Parathyroid adenoma (tissue), 2 donors: Measurements from ENCODE around the gene PNKD.
"Not testable (repeated sequence)": the region's sequence is repeated elsewhere in the genome, so short reads cannot be mapped to it uniquely, and the experiment has no call there.

Experiments
- H2AFZ ChIP-seq: fragments of 300-600 bp; sonication (generic); one replicate; pipeline ENCODE4 v1.7.0; 2017; ENCODE audit warnings: antibody characterized with exemption, mild to moderate bottlenecking
- H3K27ac ChIP-seq: fragments of 300-600 bp; sonication (generic); one replicate; pipeline ENCODE4 v1.7.0; 2017
- H3K27me3 ChIP-seq: fragments of 300-600 bp; sonication (generic); one replicate; pipeline ENCODE4 v1.7.0; 2017; ENCODE audit warnings: low read length; ENCODE audit not compliant: control insufficient read depth, insufficient read depth
- H3K36me3 ChIP-seq: fragments of 300-600 bp; sonication (generic); one replicate; pipeline ENCODE4 v1.7.0; 2017; ENCODE audit warnings: low read length; ENCODE audit not compliant: control insufficient read depth, insufficient read depth
- H3K4me1 ChIP-seq: fragments of 300-600 bp; sonication (generic); one replicate; pipeline ENCODE4 v1.7.0; 2017; ENCODE audit warnings: control low read depth
- H3K4me2 ChIP-seq: fragments of 300-600 bp; sonication (generic); one replicate; pipeline ENCODE4 v1.7.0; 2017; ENCODE audit warnings: low read length
- H3K4me3 ChIP-seq: fragments of 300-600 bp; sonication (generic); one replicate; pipeline ENCODE4 v1.7.0; 2017; ENCODE audit warnings: low read depth, low read length
- H3K79me2 ChIP-seq: fragments of 300-600 bp; sonication (generic); one replicate; pipeline ENCODE4 v1.7.0; 2017; ENCODE audit warnings: control low read depth
- H3K9ac ChIP-seq: fragments of 300-600 bp; sonication (generic); one replicate; pipeline ENCODE4 v1.7.0; 2017; ENCODE audit warnings: mild to moderate bottlenecking
- H3K9me3 ChIP-seq: fragments of 300-600 bp; sonication (generic); one replicate; pipeline ENCODE4 v1.7.0; 2017; ENCODE audit warnings: low read length; ENCODE audit not compliant: control insufficient read depth
- TF ChIP-seq, protein P1 (sequence below): fragments of 300-600 bp; sonication (generic); IDR thresholded peaks from one replicate; pipeline ENCODE4 v1.7.0; 2017; ENCODE audit warnings: antibody characterized with exemption, mild to moderate bottlenecking
- donor health status: primary hyperparathyroidism.

PNKD gene

DNA sequence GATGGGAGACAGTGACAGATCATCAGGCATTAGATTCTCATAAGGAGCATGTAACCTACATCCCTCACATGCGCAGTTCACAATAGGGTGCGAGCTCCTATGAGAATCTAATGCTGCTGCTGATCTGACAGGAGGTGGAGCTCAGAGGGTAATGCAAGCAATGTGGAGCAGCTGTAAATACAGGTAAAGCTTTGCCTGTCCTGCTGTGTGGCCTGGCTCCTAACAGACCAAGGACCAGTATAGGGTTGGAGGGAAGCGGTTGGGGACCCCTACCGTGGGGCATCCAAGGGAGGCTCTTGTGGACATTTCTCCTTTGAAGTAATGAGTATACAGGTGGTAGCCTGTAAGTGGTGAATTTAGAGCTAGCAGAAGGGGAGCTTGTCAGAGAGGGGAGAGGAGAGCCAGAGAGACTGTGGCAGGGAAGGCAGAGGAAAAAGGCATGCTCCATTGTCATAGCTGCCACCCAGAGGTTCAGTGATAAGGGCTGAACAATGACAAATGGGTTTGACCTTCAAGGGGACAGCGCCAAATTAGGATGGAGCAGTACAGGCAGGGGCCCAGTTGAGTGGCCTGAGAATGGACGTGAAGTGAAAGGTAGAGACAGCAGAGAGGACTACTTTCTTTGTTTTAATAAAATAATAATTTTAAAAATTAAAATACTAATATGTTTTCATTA lies 37.2 kb downstream of the PNKD start:
- Histone ChIP-seq H3K79me2 (no peaks in the 10 kb centered on the region), H2AFZ (no peak overlapping the region), H3K36me3 (no peaks in the 10 kb centered on the region), H3K27me3 (no peaks in the 10 kb centered on the region), H3K4me1 (no peaks in the 10 kb centered on the region), H3K9ac (no peak overlapping the region), H3K9me3 (no peaks in the 10 kb centered on the region), H3K27ac (no peak overlapping the region), H3K4me3 (no peak overlapping the region), H3K4me2 (no peak overlapping the region)
- TF ChIP-seq, protein P1, sequence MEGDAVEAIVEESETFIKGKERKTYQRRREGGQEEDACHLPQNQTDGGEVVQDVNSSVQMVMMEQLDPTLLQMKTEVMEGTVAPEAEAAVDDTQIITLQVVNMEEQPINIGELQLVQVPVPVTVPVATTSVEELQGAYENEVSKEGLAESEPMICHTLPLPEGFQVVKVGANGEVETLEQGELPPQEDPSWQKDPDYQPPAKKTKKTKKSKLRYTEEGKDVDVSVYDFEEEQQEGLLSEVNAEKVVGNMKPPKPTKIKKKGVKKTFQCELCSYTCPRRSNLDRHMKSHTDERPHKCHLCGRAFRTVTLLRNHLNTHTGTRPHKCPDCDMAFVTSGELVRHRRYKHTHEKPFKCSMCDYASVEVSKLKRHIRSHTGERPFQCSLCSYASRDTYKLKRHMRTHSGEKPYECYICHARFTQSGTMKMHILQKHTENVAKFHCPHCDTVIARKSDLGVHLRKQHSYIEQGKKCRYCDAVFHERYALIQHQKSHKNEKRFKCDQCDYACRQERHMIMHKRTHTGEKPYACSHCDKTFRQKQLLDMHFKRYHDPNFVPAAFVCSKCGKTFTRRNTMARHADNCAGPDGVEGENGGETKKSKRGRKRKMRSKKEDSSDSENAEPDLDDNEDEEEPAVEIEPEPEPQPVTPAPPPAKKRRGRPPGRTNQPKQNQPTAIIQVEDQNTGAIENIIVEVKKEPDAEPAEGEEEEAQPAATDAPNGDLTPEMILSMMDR: no peak

DNA sequence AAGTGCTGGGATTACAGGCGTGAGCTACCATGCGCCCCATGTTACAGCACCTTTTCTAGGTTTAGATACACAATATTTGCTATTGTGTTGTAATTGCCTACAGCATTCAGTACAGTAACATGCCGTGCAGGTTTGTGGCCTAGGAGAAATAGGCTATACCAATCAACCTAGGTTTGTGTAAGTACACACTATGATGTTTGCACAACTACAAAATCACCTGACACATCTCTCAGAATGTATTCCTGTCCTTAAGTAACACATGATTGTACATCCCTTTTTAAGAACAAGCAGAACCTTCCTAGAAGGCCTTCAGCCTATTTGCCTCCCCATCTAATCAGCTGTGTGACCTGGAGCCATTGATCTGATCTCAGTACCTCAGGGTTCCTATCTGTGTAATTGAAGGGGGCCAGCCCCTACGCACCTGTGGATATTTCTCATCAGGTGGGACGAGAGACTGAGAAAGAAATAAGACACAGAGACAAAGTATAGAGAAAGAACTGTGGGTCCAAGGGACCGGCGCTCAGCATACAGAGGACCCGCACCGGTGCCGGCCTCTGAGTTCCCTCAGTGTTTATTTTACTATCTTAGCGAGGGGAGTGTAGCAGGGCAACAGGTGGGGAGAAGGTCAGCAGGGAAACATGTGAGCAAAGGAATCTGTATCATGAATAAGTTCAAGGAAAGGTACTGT lies 40.7 kb downstream of the PNKD start:
- no peaks in the 10 kb centered on the region for H3K9me3 ChIP-seq
- H3K4me1 ChIP-seq: peaks cover 3% of the 10 kb centered on the region
- no peak overlapping the region for H2AFZ ChIP-seq
- no peaks in the 10 kb centered on the region for H3K79me2 ChIP-seq
- TF ChIP-seq, protein P1: no peak
- H3K36me3 ChIP-seq: no peaks in the 10 kb centered on the region
- H3K4me3 ChIP-seq: no peak overlapping the region
- no peak overlapping the region for H3K4me2 ChIP-seq
- no peaks in the 10 kb centered on the region for H3K27me3 ChIP-seq
- no peak overlapping the region for H3K27ac ChIP-seq
- no peak overlapping the region for H3K9ac ChIP-seq

DNA sequence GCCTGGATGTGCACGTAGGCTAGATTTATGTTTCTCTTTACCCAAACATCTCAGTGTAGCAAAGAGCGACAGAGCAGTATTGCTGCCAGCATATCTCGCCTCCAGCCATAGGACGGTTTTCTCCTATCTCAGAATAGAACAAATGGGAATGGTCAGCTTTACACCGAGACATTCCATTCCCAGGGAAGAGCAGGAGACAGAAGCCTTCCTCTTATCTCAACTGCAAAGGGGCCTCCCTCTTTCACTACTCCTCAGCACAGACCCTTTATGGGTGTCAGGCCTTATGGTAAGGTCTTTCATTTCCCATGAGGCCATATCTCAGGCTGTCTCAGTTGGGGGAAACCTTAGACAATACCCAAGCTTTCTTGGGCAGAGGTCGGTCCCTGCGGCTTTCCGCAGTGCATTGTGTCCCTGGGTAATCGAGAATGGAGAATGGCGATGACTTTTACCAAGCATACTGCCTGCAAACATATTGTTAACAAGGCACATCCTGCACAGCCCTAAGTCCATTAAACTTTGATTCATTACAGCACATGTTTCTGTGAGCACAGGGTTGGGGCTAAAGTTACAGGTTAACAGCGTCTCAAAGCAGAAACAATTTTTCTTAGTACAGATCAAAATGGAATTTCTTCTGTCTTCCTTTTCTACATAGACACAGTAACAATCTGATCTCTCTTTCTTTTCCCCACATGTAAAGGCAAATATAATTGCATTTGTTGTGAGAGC lies 41.4 kb downstream of the PNKD start:
- not testable (repeated sequence) for H3K4me1 ChIP-seq, H3K79me2 ChIP-seq, H3K9me3 ChIP-seq, H3K4me2 ChIP-seq, H2AFZ ChIP-seq, H3K4me3 ChIP-seq, H3K9ac ChIP-seq, H3K27ac ChIP-seq, H3K27me3 ChIP-seq, H3K36me3 ChIP-seq

DNA sequence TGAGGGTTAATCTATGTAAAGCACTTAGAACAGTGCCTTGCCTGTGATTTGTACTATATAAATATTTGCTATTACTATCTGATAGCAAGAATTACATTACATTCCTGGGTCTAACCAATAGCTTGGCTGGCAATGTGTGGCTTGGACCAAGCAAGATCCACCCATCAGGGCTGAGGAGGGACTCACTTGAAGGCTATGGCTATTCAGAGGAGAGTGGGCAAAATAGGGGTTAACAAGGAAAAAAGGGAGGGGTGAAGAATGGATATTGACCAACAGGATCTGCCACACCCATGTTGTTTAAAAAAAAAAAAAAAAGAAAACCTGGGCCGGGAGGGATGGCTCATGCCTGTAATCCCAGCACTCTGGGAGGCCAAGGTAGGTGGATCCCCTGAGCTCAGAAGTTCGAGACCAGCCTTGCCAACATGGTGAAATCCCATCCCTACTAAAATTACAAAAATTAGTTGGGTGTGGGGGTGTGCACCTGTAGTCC lies 42.0 kb downstream of the PNKD start:
- TF ChIP-seq, protein P1: no peak
- H3K27ac ChIP-seq: no peak overlapping the region
- H3K9ac ChIP-seq: no peak overlapping the region

DNA sequence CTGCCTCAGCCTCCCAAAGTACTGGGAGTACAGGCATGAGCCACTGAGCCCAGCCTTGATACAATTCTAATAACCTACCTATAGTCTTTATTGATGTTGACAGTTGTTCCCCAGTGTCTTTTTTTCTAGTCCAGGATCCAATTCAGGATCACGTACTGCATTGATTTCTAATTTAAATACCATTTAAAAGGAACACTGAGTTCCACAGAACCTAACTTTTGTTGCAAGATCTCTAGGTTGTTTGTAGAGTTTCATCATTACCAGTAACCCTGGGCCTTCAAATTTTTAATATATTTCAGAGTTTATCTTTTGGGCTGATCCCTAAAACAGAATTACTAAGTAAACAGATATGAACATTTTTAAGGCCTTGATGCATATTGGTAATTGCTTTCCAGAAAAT lies 43.0 kb downstream of the PNKD start:
- TF ChIP-seq, protein P1: no peak
- H3K9me3 ChIP-seq: no peaks in the 10 kb centered on the region
- H3K4me2 ChIP-seq: no peak overlapping the region
- H3K27ac ChIP-seq: no peak overlapping the region
- H3K27me3 ChIP-seq: no peaks in the 10 kb centered on the region
- H2AFZ ChIP-seq: no peak overlapping the region
- no peaks in the 10 kb centered on the region for H3K36me3 ChIP-seq
- H3K4me3 ChIP-seq: no peak overlapping the region
- H3K9ac ChIP-seq: no peak overlapping the region
- H3K4me1 ChIP-seq: peaks cover 3% of the 10 kb centered on the region
- no peaks in the 10 kb centered on the region for H3K79me2 ChIP-seq

More for the DNA sequence above, 42.0 kb downstream of the PNKD start:
- Histone ChIP-seq H3K4me3 (no peak overlapping the region), H2AFZ (no peak overlapping the region), H3K79me2 (no peaks in the 10 kb centered on the region), H3K4me2 (no peak overlapping the region), H3K9me3 (no peaks in the 10 kb centered on the region), H3K27me3 (no peaks in the 10 kb centered on the region), H3K36me3 (no peaks in the 10 kb centered on the region), H3K4me1 (peaks cover 3% of the 10 kb centered on the region)

DNA sequence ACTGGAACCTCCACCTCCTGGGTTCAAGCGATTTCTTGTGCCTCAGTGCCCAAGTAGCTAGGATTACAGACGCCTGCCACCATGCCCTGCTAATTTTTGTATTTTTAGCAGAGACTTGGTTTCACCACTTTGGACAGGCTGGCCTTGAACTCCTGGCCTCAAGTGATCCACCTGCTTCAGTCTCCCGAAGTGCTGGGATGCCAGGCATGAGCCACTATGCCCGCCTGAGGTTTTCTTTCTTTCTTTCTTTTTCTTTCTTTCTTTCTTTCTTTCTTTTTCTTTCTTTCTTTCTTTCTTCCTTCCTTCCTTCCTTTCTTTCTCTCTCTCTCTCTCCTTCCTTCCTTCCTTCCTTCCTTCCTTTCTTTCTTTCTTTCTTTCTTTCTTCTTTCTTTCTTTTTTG lies 44.4 kb downstream of the PNKD start:
- not testable (repeated sequence) for H3K9ac ChIP-seq, H3K27me3 ChIP-seq, H3K9me3 ChIP-seq, H2AFZ ChIP-seq, H3K4me2 ChIP-seq, H3K79me2 ChIP-seq, H3K4me3 ChIP-seq, H3K36me3 ChIP-seq, H3K4me1 ChIP-seq, H3K27ac ChIP-seq
